ENCODE data around the gene UTP11. TPM values are rescaled to one million over a fixed set of nuclear protein-coding genes. Genes with fewer than 3 reads are reported as not detected.
A peak's percentile ranks its signal among the peaks of the same experiment; 100 is the strongest.

Gene UTP11
- total and polyA plus RNA-seq, 2 of the 8 experiments (the other 6 are each of a cell fraction or from before 2014, with no cell fraction given): 19.5 to 60.5 TPM

GRCh38 chr1:38000233-38000528, 12.4 kb upstream of the UTP11 start:
- Histone ChIP-seq H3K27me3 (replicated peaks in 1 of 4; ENCODE audit: control insufficient read depth in 3 of 4, extremely low read depth in 1 of 4, insufficient read depth in 3 of 4, low read length in 3 of 4) (peaks cover 0 to 3% (median 1%) of the 10 kb centered on the region in 4 experiments; a peak in 2 of 7 replicates), H3K4ac (replicated peaks; ENCODE audit: insufficient read length, low read depth, low read length) (peak overlapping the region; percentile 19), H4K8ac (ENCODE audit: extremely low read depth, insufficient read depth, low read length) (peak overlapping the region; percentile 51; the same call in 1 of the 2 replicates), H3K23ac (ENCODE audit: insufficient read length) (no peak overlapping the region), H3K9me3 (ENCODE audit: insufficient read depth in 2 of 2, low read depth in 1 of 2, low read length in 1 of 2) (no peaks in the 10 kb centered on the region), H3K18ac (ENCODE audit: extremely low read depth, low read length) (peak overlapping the region; percentile 72; the same call in 1 of the 2 replicates), H3K14ac (ENCODE audit: insufficient read length) (no peak overlapping the region), H3K79me2 (ENCODE audit: control insufficient read depth in 1 of 2, insufficient read depth in 2 of 2, low read length in 2 of 2) (peaks cover 0 to 21% of the 10 kb centered on the region in 2 experiments; a peak in 3 of 4 replicates), H2BK120ac (replicated peaks; ENCODE audit: low read depth, low read length) (no peak overlapping the region), H2BK12ac (ENCODE audit: low read depth, low read length) (peak overlapping the region; percentile 86), H4K91ac (replicated peaks; ENCODE audit: insufficient read length, low read length) (peak overlapping the region; percentile 92), H2BK15ac (ENCODE audit: low read length) (peak overlapping the region; percentile 97; the same call in 1 of the 2 replicates), H3K4me3 (ENCODE audit: extremely low read depth in 1 of 4, insufficient read depth in 2 of 4, low read depth in 3 of 4, low read length in 4 of 4) (0 out of 8 replicates have a peak overlapping the region, but pooled peaks of 1 of the 4 experiments have one; percentile 3), H3K23me2 (ENCODE audit: low read depth, low read length) (peaks cover 9% of the 10 kb centered on the region), H3K36me3 (ENCODE audit: control insufficient read depth in 2 of 4, insufficient read depth in 4 of 4, low read length in 3 of 4) (peaks cover 0 to 17% (median 5%) of the 10 kb centered on the region in 4 experiments; a peak in 5 of 8 replicates), H2BK20ac (ENCODE audit: low read length) (peak overlapping the region; percentile 83), H2AFZ (ENCODE audit: low read length) (no peak overlapping the region), H3K27ac (ENCODE audit: low read depth, low read length) (peak overlapping the region; percentile 37), H4K5ac (ENCODE audit: insufficient read length, low read depth, low read length) (peak overlapping the region; percentile 65), H2AK5ac (ENCODE audit: low read depth, low read length) (peak overlapping the region; percentile 88; the same call in 1 of the 2 replicates), H3K79me1 (ENCODE audit: low read depth, low read length) (peaks cover 4% of the 10 kb centered on the region; the same call in 1 of the 2 replicates), H4K20me1 (replicated peaks in 1 of 2; ENCODE audit: control insufficient read depth in 1 of 2, insufficient read depth in 2 of 2, low read length in 2 of 2) (no peaks in the 10 kb centered on the region), H3K9ac (replicated peaks in 1 of 4; ENCODE audit: extremely low read depth in 1 of 4, low read depth in 3 of 4, low read length in 3 of 4) (peak overlapping the region in 2 of 4 experiments; percentile 24 to 25; a peak in 2 of 7 replicates), H3K4me2 (ENCODE audit: insufficient read depth in 1 of 2, low read depth in 2 of 2, low read length in 2 of 2) (peak overlapping the region; percentile 36 to 40), H3K56ac (replicated peaks; ENCODE audit: insufficient read length, low read depth, low read length) (peak overlapping the region; percentile 8), H2BK5ac (ENCODE audit: low read depth, low read length) (peak overlapping the region; percentile 94), H3K4me1 (replicated peaks in 1 of 4; ENCODE audit: control insufficient read depth in 3 of 4, insufficient read depth in 4 of 4, low read length in 3 of 4) (peaks cover 11 to 47% (median 40%) of the 10 kb centered on the region in 4 experiments)
- no peak for TF ChIP-seq POU5F1 (IDR thresholded peaks at IDR 0.05; ENCODE audit: low read depth, low read length)
- 0 out of 2 replicates have a peak, but pooled peaks have one; percentile 25 for TF ChIP-seq RBBP5 (IDR thresholded peaks at IDR 0.05; ENCODE audit: borderline replicate concordance, low read depth, low read length)
- 67% methylated on average over 2 of the region's 2 CpGs; no CpG with 5 or more reads in 1 of the 2 experiments for WGBS, 2 experiments (ENCODE audit: extremely low coverage in 1 of 2, insufficient coverage in 1 of 2, insufficient read length in 1 of 2, insufficient replicate concordance in 2 of 2, low coverage in 1 of 2, low lambda C conversion rate in 2 of 2, missing lambda C conversion rate in 1 of 2)
- CTCF ChIA-PET (ENCODE audit: partially characterized antibody): interaction anchor here (1.4 to 14.7 kb wide), 3 partner anchors 10 to 28 kb away, joined by 3 to 211 read pairs (median 24); partner anchors contain the start of genes SF3A3 and UTP11
- DNase-seq (ENCODE audit: low read depth in 1 of 2, low spot score in 2 of 2): no peak
- no peak for FAIRE-seq
- POLR2A ChIA-PET (ENCODE audit: partially characterized antibody): interaction anchor here (1.0 to 5.6 kb wide), 6 partner anchors 8 to 143 kb away, joined by 3 to 31 read pairs (median 8); partner anchors contain the start of genes SF3A3 and UTP11
